Activated CD4-positive, alpha-beta T cell treated with anti-CD3 and anti-CD28 coated beads, Interleukin-2, amount 50 U/mL, for 1 hour (primary cell): ENCODE results near the gene RCOR3.

Experiments
- DNase-seq: peaks from one replicate; pipeline ENCODE4 v3.0.0-alpha.2; 2020

RCOR3 gene

GRCh38 chr1:211326140-211326527, 67.0 kb downstream of the RCOR3 start:
- DNase-seq: no peak

DNA sequence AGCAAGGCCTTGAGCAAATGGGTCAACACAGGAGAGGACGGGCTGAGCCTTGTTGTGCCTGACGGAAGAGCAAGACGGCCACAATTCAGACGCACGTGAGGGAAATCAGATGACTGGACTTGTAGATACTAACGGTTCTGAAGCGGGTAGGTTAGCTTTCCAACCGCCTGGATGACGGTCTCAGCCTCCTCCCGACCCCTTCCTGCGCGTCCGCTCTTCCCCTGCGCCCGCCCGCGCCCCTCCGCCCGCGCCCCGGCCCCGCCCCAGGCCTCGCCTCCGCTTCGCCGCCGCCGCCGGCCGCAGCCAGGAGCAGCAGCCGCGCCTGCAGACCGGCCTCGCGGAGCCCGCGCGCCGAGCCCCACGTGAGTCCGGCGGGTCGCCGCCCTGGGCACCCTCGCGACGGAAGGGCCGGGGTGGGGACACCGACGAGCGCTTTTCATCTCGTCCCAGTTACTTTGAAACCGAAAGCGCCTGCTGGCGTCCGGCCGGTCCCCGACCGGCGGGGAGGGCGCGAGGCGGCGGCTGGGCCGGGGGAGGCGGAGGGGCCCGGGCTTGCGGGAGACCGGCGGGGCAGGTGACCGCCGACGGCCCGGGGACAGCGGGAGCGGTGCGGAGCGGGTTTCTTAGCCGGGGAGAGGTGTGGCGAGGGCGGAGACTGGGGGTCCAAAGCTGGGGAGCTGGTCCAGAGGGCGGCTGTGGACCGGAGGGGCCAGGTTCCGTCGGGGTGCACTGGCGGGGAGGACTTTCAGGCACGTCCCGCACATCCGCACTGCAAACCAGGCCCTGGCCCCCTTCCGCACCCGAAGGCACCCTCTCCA, 67.6 kb downstream of the RCOR3 start, which contains the start of gene TRAF5:
Gene TRAF5 (plus strand): TSS at position 306 of the 818 bp plus-strand sequence. CDS start 26,407 bp downstream, outside the sequence.
- peak; percentile 49 for DNase-seq

- peak; percentile 32 for DNase-seq
These were observed 68.3 kb downstream of the RCOR3 start for GRCh38 chr1:211327346-211327921.

DNA sequence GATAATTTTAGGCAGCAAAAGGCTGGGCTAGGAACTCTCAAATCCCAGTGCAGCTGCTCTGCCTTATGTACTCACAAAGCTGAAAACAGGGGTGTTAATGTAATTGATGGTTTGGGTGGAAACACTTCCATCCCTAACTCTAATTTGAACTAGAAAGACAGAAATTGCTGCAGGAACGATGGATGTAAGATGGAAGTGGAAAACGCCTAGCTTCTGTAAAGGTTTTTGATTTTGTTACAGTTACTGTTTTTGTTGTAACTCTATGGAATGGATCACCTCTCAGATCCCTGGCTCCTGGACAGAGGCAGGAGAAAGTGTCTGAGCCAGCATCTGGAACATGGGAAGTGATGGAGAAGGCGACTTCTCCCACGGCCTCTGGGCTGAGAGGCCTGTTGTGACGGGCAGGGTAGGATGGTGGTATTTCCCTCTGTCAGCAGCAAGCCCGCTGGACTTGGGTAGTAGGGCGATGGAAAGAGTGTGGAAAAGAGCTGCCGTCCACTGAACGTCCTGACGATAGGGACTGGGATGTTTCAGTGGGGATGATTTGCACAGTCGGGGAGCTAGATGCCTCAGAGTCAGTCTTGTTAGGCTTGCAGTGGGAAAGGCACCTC, 69.0 kb downstream of the RCOR3 start:
- DNase-seq: no peak

DNA sequence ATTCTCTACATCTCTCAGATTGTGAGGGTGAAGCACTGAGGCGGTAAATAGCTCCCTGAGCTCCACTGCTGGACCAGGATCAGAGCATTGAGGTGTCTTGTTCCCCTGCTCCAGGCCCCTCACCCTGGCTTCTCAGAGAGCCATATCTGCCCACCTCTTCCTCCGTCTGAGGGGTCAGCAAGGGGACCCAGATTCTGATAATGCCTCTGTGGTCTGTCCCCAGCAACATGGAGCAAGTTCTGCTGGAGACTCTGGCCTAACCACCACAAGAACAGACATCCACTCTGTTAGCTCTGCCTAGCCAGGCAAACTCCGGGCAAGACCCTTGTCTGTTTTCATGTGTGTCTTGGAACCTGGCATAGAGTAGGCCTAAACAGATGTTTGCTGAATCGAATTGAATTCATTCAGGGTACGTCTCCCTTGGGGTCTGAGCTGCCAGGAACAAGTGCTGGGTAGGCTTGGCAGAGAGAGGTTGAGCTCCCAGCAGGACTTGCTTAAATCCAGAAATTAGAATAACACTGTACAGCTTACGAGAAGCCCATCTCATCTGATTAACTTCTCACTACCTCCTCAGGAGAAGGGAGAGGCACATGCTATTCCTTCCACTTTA, 69.8 kb downstream of the RCOR3 start:
- DNase-seq: no peak

DNA sequence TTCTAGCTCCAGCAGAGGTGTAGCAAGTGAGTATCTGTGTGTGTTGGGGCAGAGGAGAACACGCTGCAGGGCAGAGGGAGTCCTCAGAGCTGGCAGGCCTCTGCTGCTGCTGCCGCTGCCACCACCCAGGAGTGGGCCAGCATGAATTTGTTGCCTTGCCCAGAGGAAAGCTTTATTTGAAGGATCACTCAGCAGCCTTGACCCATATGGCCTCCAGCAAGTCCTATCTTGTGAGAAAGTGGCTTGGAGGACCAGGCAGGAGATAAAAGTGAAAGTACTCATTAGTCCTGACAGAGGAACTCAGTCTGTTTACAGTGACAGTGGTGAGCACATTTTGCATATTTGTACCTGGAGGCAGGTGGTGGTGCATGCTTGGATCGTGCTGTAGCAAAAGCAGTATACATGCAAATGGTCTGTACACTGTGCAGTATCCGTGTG, 70.6 kb downstream of the RCOR3 start:
- no peak for DNase-seq

DNA sequence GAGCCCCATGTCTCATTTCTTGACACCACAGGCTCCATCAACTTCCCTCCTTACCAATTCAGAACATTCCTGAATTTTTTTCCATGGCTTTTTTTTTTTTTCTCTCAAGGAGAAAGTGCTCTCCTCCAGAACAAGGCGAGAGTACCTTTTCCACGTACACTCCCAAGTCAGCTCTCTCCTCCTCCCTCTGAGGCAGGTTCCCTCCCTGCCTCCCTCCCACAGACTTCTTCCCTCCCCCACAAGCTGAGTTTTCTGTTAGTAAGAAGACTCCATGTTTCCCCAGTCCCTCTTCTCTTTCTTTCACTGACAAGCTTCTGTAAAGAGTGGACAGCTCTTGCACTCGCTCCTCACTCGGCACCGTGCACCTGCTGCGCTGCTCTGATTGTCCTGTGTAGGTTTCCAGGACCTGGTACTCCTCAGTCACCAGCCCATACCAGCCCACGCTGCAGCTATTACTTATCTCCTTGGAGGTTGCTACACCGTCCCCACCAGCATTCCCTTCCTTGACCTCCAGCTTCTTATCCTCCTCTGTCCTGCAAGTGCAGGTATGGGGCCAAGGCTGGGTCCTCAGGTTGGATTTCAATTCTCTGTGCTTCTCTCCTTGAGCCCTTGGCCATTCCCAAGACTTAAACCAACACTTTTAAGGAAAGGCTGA, 71.2 kb downstream of the RCOR3 start:
- DNase-seq: no peak

GRCh38 chr1:211331011-211331709, 72.0 kb downstream of the RCOR3 start:
- no peak for DNase-seq

DNA sequence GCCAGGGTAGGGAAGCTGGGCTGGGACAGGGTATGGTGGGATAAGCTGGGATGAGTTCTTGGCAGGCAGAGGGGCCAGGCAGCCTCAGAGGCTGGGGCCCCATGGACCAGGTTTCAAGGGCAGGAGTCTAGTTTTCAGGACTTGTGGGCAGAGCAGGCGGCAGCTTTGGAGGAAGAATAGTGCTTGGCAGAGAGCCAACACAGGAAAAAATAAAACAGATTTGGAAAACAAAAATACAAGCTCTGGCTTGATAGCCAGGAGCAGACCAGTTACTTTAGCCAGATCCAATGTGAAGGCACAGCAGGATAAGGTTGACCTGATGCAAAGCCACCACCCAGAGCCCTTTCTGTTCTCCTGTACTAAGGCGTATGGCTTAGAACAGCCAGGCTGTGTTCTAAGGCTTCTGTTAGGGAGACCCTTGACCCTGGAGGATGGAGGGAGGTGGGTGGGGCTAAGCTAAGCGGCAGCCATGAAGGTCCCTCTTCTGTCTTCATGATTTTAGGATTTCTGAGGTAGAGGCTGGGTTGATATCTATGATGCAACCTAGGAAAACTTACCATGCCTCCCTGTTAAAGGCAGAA, 73.0 kb downstream of the RCOR3 start:
- DNase-seq: no peak

DNA sequence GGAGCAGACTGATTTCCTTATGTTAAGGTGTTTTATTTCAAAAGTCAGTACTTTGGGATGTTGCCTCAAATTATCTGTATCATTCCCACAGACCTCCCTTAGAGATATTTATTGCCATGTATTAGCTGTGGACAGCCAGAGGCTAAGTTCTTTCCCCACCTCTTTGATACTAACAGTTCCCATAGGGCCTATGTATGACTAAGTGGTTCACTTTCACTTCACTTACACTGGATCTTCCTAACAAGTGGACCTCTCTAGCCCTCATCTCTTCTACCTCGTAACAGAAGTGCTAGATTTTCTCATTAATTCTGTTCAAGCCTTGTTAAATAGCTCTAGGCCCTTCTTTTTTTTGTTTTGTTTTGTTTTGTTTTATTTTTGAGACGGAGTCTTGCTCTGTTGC, 73.7 kb downstream of the RCOR3 start:
- DNase-seq: no peak

DNA sequence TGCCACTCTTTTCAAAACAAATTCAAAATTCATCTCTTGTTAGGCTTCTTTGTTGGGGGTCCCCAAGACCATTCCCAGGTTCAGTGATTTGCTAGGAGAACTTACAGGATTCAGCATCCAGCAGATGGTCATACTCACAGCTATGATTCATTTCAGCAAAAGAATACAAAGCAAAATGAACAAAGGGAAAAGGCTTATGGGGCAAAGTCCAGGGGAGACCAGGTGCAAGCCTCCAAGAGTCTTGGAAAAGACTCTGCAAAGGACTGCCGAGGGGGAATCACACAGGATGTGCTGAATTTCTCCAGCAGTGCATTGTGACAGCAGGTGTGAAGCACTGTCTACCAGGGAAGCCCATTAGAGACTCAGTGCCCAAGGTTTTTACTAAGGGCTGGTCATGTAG, 74.7 kb downstream of the RCOR3 start:
- no peak for DNase-seq

DNA sequence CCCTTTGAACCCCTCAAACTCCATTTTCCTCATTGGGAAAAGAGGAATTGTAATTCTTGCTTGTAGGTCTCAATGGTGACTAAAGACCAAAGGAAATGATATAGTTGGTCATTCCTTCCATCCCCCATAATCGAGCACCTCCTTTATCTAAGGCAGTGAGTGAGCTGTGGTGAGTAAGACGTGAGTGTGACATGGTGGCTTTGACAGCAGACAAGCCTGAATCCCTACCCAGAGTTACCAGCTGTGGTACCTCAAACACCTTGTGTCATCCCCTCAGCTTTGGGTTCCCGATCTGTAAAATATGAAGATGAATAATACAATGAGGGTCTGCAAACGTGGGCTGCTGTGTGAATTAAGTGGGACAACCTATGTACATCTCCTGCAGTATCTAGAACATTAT, 75.8 kb downstream of the RCOR3 start:
- no peak for DNase-seq

GRCh38 chr1:211335522-211336157, 76.5 kb downstream of the RCOR3 start:
- no peak for DNase-seq

DNA sequence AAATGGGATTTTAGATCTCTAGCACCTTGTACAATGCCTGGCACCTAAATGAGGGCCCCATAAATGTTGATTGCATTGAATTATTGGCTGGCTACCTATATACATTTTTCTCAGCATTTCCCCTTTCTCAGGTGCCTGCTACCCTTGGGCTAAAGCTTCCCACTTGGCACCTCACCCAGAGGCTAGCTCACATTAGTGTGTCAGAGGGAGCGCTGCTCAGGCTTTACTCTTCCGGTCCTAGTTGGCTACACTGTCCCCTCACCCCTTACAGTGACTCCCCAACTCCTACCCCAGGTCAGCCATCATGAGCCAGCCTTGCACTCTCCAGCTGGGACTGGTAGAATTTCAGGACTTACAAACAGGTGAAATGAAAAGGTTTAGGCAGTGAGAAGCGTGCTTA, 77.0 kb downstream of the RCOR3 start:
- DNase-seq: no peak

GRCh38 chr1:211336775-211337174, 77.6 kb downstream of the RCOR3 start:
- no peak for DNase-seq

DNA sequence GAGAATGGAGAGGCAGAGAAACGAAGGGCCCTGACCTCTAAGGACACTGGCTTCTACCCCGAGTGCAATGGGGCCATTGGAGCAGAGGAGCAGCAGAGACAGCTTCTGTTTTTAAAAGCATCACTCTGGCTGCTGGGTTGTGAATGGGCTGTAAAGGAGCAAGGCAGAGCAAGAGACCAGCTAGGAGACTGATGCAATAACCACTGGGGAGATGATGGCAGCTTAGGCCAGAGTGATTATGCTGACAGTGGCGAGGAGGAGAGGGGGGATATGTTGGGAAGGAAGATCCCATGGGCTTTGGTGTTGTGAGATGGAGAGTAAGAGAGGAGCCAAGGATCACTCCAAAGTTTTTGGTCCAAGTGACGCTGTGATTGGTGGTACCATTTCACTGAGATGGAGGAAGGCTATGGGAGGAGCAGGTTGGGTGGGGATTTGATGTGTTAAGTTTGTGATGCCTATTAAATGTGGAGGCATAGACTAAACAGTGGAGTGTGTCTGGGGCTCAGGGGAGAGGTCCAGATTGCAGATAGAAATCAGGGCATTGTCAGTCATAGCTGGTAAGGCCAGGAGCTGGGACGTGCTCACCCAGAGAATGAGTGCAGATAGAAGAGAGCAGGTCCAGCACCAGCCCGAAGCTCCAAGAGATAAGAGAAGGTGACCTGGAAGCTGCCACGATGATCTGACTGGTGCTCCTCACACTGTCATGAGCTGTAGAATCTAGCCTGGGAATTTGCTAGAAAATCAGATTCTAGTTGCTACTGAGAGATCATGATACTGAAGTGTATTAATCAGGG, 78.5 kb downstream of the RCOR3 start:
- no peak for DNase-seq

DNA sequence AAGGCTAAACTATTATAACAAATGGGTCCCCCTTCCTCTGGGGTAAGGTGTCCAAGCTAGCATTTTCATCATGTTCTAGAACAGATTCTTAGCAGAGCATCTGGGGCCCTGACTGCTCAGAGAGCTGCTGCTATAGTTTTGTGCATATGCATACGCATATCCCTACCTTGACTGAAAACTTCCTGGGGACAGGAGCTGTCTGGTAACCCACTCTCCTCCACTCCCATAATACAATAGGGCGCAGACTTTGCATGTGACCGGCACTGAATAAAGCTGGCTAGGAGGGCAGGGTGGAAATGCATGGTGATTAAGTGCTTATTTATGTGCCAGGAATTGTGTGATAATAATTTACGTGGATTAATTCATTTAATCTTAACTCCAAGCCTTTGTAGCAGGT, 79.1 kb downstream of the RCOR3 start:
- DNase-seq: no peak

- no peak for DNase-seq
These were observed 80.5 kb downstream of the RCOR3 start for GRCh38 chr1:211339631-211340041.

GRCh38 chr1:211340622-211341507, 81.7 kb downstream of the RCOR3 start:
- DNase-seq: no peak

GRCh38 chr1:211341999-211342398, 82.8 kb downstream of the RCOR3 start:
- DNase-seq: no peak
